Osteoblast (primary cell): Measurements from ENCODE around the gene PRR27. TPM values are rescaled to one million over a fixed set of nuclear protein-coding genes. Genes with fewer than 3 reads are reported as not detected.

ENCODE experiments used
- DNase-seq: peaks from one replicate; pipeline ENCODE4 v3.0.0; 2011; ENCODE audit warnings: low spot score, mixed read lengths; ENCODE audit not compliant: insufficient read length; ENCODE audit errors: missing footprints
- H2AFZ ChIP-seq: 2 replicates; pipeline ENCODE4 v1.6.0; 2011; ENCODE audit warnings: mild to moderate bottlenecking, low read length
- H3K27ac ChIP-seq: 2 replicates; pipeline ENCODE4 v1.5.1; 2011; ENCODE audit warnings: mild to moderate bottlenecking, low read depth, low read length, moderate library complexity
- H3K27me3 ChIP-seq: 2 replicates; pipeline ENCODE4 v1.6.0; 2012; ENCODE audit warnings: mild to moderate bottlenecking, control low read depth, inconsistent platforms, low read length, moderate library complexity; ENCODE audit not compliant: insufficient read depth
- H3K36me3 ChIP-seq: 2 replicates; pipeline ENCODE4 v1.5.1; 2011; ENCODE audit warnings: mild to moderate bottlenecking, low read length, control low read depth, moderate library complexity; ENCODE audit not compliant: insufficient read depth
- H3K4me1 ChIP-seq: 2 replicates; pipeline ENCODE4 v1.5.1; 2011; ENCODE audit warnings: mild to moderate bottlenecking, low read length, control low read depth, moderate library complexity; ENCODE audit not compliant: insufficient read depth
- H3K4me2 ChIP-seq: 2 replicates; pipeline ENCODE4 v1.6.0; 2011; ENCODE audit warnings: mild to moderate bottlenecking, low read length; ENCODE audit not compliant: insufficient read depth
- H3K4me3 ChIP-seq: fragments of 200-600 bp; sonication (generic); 3 replicates; pipeline ENCODE4 v1.5.1; 2012; ENCODE audit warnings: mild to moderate bottlenecking, low read length, inconsistent platforms; ENCODE audit not compliant: insufficient read depth
- H3K79me2 ChIP-seq: 2 replicates; pipeline ENCODE4 v1.6.0; 2012; ENCODE audit warnings: mild to moderate bottlenecking, low read length, control low read depth, inconsistent platforms; ENCODE audit not compliant: insufficient read depth
- H3K9me3 ChIP-seq: 2 replicates; pipeline ENCODE4 v1.5.1; 2011; ENCODE audit warnings: low read depth, low read length, control low read depth
- H4K20me1 ChIP-seq: 2 replicates; pipeline ENCODE4 v1.6.0; 2012; ENCODE audit warnings: mild to moderate bottlenecking, low read length, control low read depth; ENCODE audit not compliant: insufficient read depth
- total RNA-seq: library from RNA; depleted of rRNA; stranded (reverse); fragments of >200 nt; gene quantifications from 2 replicates; pipeline ENCODE4 v1.2.3, GENCODE V29; 2012
- TF ChIP-seq, protein P1 (sequence below): IDR thresholded peaks from 2 replicates; pipeline ENCODE4 v1.5.1; 2011; ENCODE audit warnings: mild to moderate bottlenecking, low read depth, low read length, moderate library complexity; ENCODE audit errors: extremely low read depth

Gene PRR27
- total RNA-seq, result not detected in 2 replicates

- no peak for DNase-seq
- Histone ChIP-seq H3K4me3 (no peak within 1 kb of the TSS), H3K79me2 (no peaks in the 10 kb centered on the region), H3K27ac (no peak within 1 kb of the TSS), H3K4me2 (no peak within 1 kb of the TSS), H3K36me3 (no peaks in the 10 kb centered on the region), H3K27me3 (no peaks in the 10 kb centered on the region), H4K20me1 (no peaks in the 10 kb centered on the region), H3K4me1 (no peaks in the 10 kb centered on the region), H3K9me3 (no peaks in the 10 kb centered on the region), H2AFZ (no peak within 1 kb of the TSS)
- TF ChIP-seq, protein P1, sequence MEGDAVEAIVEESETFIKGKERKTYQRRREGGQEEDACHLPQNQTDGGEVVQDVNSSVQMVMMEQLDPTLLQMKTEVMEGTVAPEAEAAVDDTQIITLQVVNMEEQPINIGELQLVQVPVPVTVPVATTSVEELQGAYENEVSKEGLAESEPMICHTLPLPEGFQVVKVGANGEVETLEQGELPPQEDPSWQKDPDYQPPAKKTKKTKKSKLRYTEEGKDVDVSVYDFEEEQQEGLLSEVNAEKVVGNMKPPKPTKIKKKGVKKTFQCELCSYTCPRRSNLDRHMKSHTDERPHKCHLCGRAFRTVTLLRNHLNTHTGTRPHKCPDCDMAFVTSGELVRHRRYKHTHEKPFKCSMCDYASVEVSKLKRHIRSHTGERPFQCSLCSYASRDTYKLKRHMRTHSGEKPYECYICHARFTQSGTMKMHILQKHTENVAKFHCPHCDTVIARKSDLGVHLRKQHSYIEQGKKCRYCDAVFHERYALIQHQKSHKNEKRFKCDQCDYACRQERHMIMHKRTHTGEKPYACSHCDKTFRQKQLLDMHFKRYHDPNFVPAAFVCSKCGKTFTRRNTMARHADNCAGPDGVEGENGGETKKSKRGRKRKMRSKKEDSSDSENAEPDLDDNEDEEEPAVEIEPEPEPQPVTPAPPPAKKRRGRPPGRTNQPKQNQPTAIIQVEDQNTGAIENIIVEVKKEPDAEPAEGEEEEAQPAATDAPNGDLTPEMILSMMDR, result no peak
Observed at GRCh38 chr4:70153937-70154336, at the start of gene PRR27. Gene PRR27 (plus strand): TSS chr4:70154237. CDS start chr4:70154376, 139 bp downstream.

- Histone ChIP-seq H4K20me1 (no peaks in the 10 kb centered on the region), H3K4me2 (no peak overlapping the region)
- TF ChIP-seq, protein P1, result no peak
Observed at GRCh38 chr4:70110917-70111316, 43.1 kb upstream of the PRR27 start.

GRCh38 chr4:70113656-70114055, 40.4 kb upstream of the PRR27 start:
- H3K27ac ChIP-seq, result no peak overlapping the region
- H3K27me3 ChIP-seq, result no peaks in the 10 kb centered on the region
- H3K4me3 ChIP-seq, result no peak overlapping the region
- no peak for DNase-seq
- H3K9me3 ChIP-seq, result no peaks in the 10 kb centered on the region
- H3K4me2 ChIP-seq, result no peak overlapping the region
- no peaks in the 10 kb centered on the region for H3K79me2 ChIP-seq
- H2AFZ ChIP-seq, result no peak overlapping the region
- no peaks in the 10 kb centered on the region for H3K4me1 ChIP-seq
- TF ChIP-seq, protein P1, result no peak
- H4K20me1 ChIP-seq, result no peaks in the 10 kb centered on the region
- H3K36me3 ChIP-seq, result no peaks in the 10 kb centered on the region

More at GRCh38 chr4:70110917-70111316, 43.1 kb upstream of the PRR27 start:
- H3K79me2 ChIP-seq, result no peaks in the 10 kb centered on the region
- no peak overlapping the region for H3K27ac ChIP-seq
- no peaks in the 10 kb centered on the region for H3K9me3 ChIP-seq
- H3K4me3 ChIP-seq, result no peak overlapping the region
- no peaks in the 10 kb centered on the region for H3K4me1 ChIP-seq
- DNase-seq, result no peak
- no peaks in the 10 kb centered on the region for H3K27me3 ChIP-seq
- no peak overlapping the region for H2AFZ ChIP-seq
- H3K36me3 ChIP-seq, result no peaks in the 10 kb centered on the region

GRCh38 chr4:70114096-70114495, 39.9 kb upstream of the PRR27 start:
- no peak for DNase-seq
- Histone ChIP-seq H3K4me3 (no peak overlapping the region), H2AFZ (no peak overlapping the region), H3K4me2 (no peak overlapping the region), H4K20me1 (no peaks in the 10 kb centered on the region), H3K27me3 (no peaks in the 10 kb centered on the region), H3K9me3 (no peaks in the 10 kb centered on the region), H3K79me2 (no peaks in the 10 kb centered on the region), H3K27ac (no peak overlapping the region), H3K4me1 (no peaks in the 10 kb centered on the region), H3K36me3 (no peaks in the 10 kb centered on the region)
- TF ChIP-seq, protein P1, result no peak
